ENCODE data around the gene LRRC75B. TPM values are rescaled to one million over a fixed set of nuclear protein-coding genes. Genes with fewer than 3 reads are reported as not detected.

Gene LRRC75B
- total RNA-seq, 2 experiments from 2014 or later = 0.93 to 2.1 TPM

- POLR2A ChIA-PET = interaction anchor here (1.5 to 1.6 kb wide), 2 partner anchors 8 to 12 kb away, joined by 4 read pairs; no protein-coding TSS in a partner anchor
- Mint-ChIP-seq H3K36me3 (ENCODE audit: low read depth) (peaks cover 29% of the 10 kb centered on the region), H3K27me3 (no peaks in the 10 kb centered on the region), H3K27ac (no peak overlapping the region), H3K9me3 (no peaks in the 10 kb centered on the region), H3K4me1 (peaks cover 24% of the 10 kb centered on the region), H3K4me3 (no peak overlapping the region)
- no peak for DNase-seq
- CTCF ChIA-PET = no interaction called here
Observed at GRCh38 chr22:24550028-24550901, 42.6 kb downstream of the LRRC75B start.

GRCh38 chr22:24548812-24549211 lies 44.1 kb downstream of the LRRC75B start:
- no peaks in the 10 kb centered on the region for H3K27me3 Mint-ChIP-seq
- no peak overlapping the region for H3K27ac Mint-ChIP-seq
- H3K4me3 Mint-ChIP-seq = no peak overlapping the region
- peaks cover 20% of the 10 kb centered on the region for H3K4me1 Mint-ChIP-seq
- no peaks in the 10 kb centered on the region for H3K9me3 Mint-ChIP-seq
- DNase-seq = no peak
- ChIA-PET CTCF (no interaction called here), POLR2A (interaction anchor here (0.8 to 1.0 kb wide), 2 partner anchors 18 to 28 kb away, joined by 3 read pairs; no protein-coding TSS in a partner anchor)
- peaks cover 37% of the 10 kb centered on the region for H3K36me3 Mint-ChIP-seq (ENCODE audit: low read depth)

GRCh38 chr22:24543679-24544243 lies 49.1 kb downstream of the LRRC75B start:
- POLR2A ChIA-PET = interaction anchor here (1.2 to 1.9 kb wide), 3 partner anchors 10 to 13 kb away, joined by 3 to 17 read pairs (median 5); partner anchors contain the start of gene GUCD1
- no peaks in the 10 kb centered on the region for H3K9me3 Mint-ChIP-seq
- H3K27ac Mint-ChIP-seq = no peak overlapping the region
- peaks cover 70% of the 10 kb centered on the region for H3K36me3 Mint-ChIP-seq (ENCODE audit: low read depth)
- H3K27me3 Mint-ChIP-seq = no peaks in the 10 kb centered on the region
- no peaks in the 10 kb centered on the region for H3K4me1 Mint-ChIP-seq
- CTCF ChIA-PET = interaction anchor here (1.3 kb wide), 1 partner anchor 14 kb away, joined by 4 read pairs; no protein-coding TSS in a partner anchor
- no peak overlapping the region for H3K4me3 Mint-ChIP-seq
- no peak for DNase-seq

GRCh38 chr22:24543185-24543601 lies 49.7 kb downstream of the LRRC75B start:
- CTCF ChIA-PET = no interaction called here
- no peaks in the 10 kb centered on the region for H3K27me3 Mint-ChIP-seq
- H3K4me1 Mint-ChIP-seq = no peaks in the 10 kb centered on the region
- H3K36me3 Mint-ChIP-seq (ENCODE audit: low read depth) = peaks cover 65% of the 10 kb centered on the region
- POLR2A ChIA-PET = interaction anchor here (2.2 kb wide), 1 partner anchor 11 kb away, joined by 14 read pairs; the partner anchor contains the start of gene GUCD1
- no peak overlapping the region for H3K4me3 Mint-ChIP-seq
- no peak overlapping the region for H3K27ac Mint-ChIP-seq
- H3K9me3 Mint-ChIP-seq = no peaks in the 10 kb centered on the region
- DNase-seq = no peak

- CTCF ChIA-PET = no interaction called here
- Mint-ChIP-seq H3K4me3 (no peak overlapping the region), H3K27me3 (no peaks in the 10 kb centered on the region), H3K4me1 (no peaks in the 10 kb centered on the region), H3K9me3 (no peaks in the 10 kb centered on the region), H3K27ac (no peak overlapping the region), H3K36me3 (ENCODE audit: low read depth) (peaks cover 67% of the 10 kb centered on the region)
- POLR2A ChIA-PET = interaction anchor here (1.3 to 2.2 kb wide), 2 partner anchors 8 to 11 kb away, joined by 4 to 14 read pairs; partner anchors contain the start of gene GUCD1
- no peak for DNase-seq
Observed at GRCh38 chr22:24542641-24543040, 50.2 kb downstream of the LRRC75B start.

GRCh38 chr22:24541681-24542515 lies 51.0 kb downstream of the LRRC75B start:
- CTCF ChIA-PET = no interaction called here
- peaks cover 61% of the 10 kb centered on the region for H3K36me3 Mint-ChIP-seq (ENCODE audit: low read depth)
- H3K4me1 Mint-ChIP-seq = no peaks in the 10 kb centered on the region

GRCh38 chr22:24540470-24540869 lies 52.4 kb downstream of the LRRC75B start:
- ChIA-PET CTCF (no interaction called here), POLR2A (interaction anchor here (0.9 to 1.7 kb wide), 2 partner anchors 12 to 16 kb away, joined by 3 to 5 read pairs; partner anchors contain the start of gene SNRPD3)
- Mint-ChIP-seq H3K36me3 (ENCODE audit: low read depth) (peaks cover 52% of the 10 kb centered on the region), H3K27ac (no peak overlapping the region), H3K27me3 (no peaks in the 10 kb centered on the region), H3K4me3 (no peak overlapping the region), H3K9me3 (no peaks in the 10 kb centered on the region), H3K4me1 (no peaks in the 10 kb centered on the region)
- DNase-seq = no peak

More at GRCh38 chr22:24541681-24542515, 51.0 kb downstream of the LRRC75B start:
- no peak for DNase-seq
- H3K27me3 Mint-ChIP-seq = no peaks in the 10 kb centered on the region
- no peak overlapping the region for H3K4me3 Mint-ChIP-seq
- POLR2A ChIA-PET = interaction anchor here (1.3 to 2.2 kb wide), 2 partner anchors 9 to 12 kb away, joined by 4 to 14 read pairs; partner anchors contain the start of gene GUCD1
- H3K9me3 Mint-ChIP-seq = no peaks in the 10 kb centered on the region
- H3K27ac Mint-ChIP-seq = no peak overlapping the region

GRCh38 chr22:24536089-24536488 lies 56.8 kb downstream of the LRRC75B start:
- no peak for DNase-seq
- ChIA-PET POLR2A (interaction anchor here (1.8 kb wide), 1 partner anchor 19 kb away, joined by 3 read pairs; the partner anchor contains the start of gene GUCD1), CTCF (no interaction called here)
- no peak overlapping the region for H3K27ac Mint-ChIP-seq
- H3K4me1 Mint-ChIP-seq = no peaks in the 10 kb centered on the region
- H3K4me3 Mint-ChIP-seq = no peak overlapping the region
- no peaks in the 10 kb centered on the region for H3K9me3 Mint-ChIP-seq
- peaks cover 18% of the 10 kb centered on the region for H3K36me3 Mint-ChIP-seq (ENCODE audit: low read depth)
- H3K27me3 Mint-ChIP-seq = no peaks in the 10 kb centered on the region

Other genes with a start within 250 kb of the LRRC75B start
- 10 to 100 TPM; 19.7 to 19.8 TPM for gene ADORA2A, start 165.5 kb downstream of the LRRC75B start, total RNA-seq
- under 1 TPM; 0.30 to 0.33 TPM for gene UPB1, start 97.7 kb downstream of the LRRC75B start, total RNA-seq
- 100 to 1,000 TPM; 115 to 118 TPM for gene GUCD1, start 37.9 kb downstream of the LRRC75B start, total RNA-seq
- 10 to 100 TPM; 87.1 to 93.5 TPM for gene SNRPD3, start 37.1 kb downstream of the LRRC75B start, total RNA-seq
- 10 to 100 TPM; 64.6 to 68.4 TPM for gene GGT1, start 10.1 kb upstream of the LRRC75B start, total RNA-seq
- not detected for gene PIWIL3, start 181.6 kb upstream of the LRRC75B start, total RNA-seq
- gene SGSM1, start 213.1 kb upstream of the LRRC75B start, total RNA-seq = under 1 TPM; 0.35 to 0.93 TPM